Astrocyte (in vitro differentiated cells and primary cell): ENCODE data around the gene PARPBP. TPM values are rescaled to one million over a fixed set of nuclear protein-coding genes. Genes with fewer than 3 reads are reported as not detected.

Source experiments
- DNase-seq: peaks from one replicate; pipeline ENCODE4 v3.0.0-alpha.2; 2010; ENCODE audit warnings: low read depth
- FAIRE-seq: peaks from 2 replicates; lab custom pipeline; 2011; peaks lifted over from hg19 to GRCh38; lab: Jason Lieb, UNC
- H2AFZ ChIP-seq: 2 replicates; pipeline ENCODE4 v1.6.0; 2012; ENCODE audit warnings: low read depth, low read length, inconsistent platforms
- H3K27ac ChIP-seq: 2 replicates; pipeline ENCODE4 v1.5.1; 2011; ENCODE audit warnings: low read depth, low read length, inconsistent platforms
- H3K27me3 ChIP-seq: 2 replicates; pipeline ENCODE4 v1.6.0; 2011; ENCODE audit warnings: low read length, inconsistent platforms; ENCODE audit not compliant: insufficient read depth
- H3K36me3 ChIP-seq: 2 replicates; pipeline ENCODE4 v1.5.1; 2011; ENCODE audit warnings: low read length, inconsistent platforms; ENCODE audit not compliant: insufficient read depth
- H3K4me1 ChIP-seq: 2 replicates; pipeline ENCODE4 v1.5.1; 2011; ENCODE audit warnings: low read length, inconsistent platforms; ENCODE audit not compliant: insufficient read depth
- H3K4me2 ChIP-seq: 2 replicates; pipeline ENCODE4 v1.6.0; 2012; ENCODE audit warnings: low read length, inconsistent platforms
- H3K4me3 ChIP-seq: 2 replicates; pipeline ENCODE4 v1.5.1; 2011; ENCODE audit warnings: low read depth, mild to moderate bottlenecking, low read length, inconsistent platforms; ENCODE audit not compliant: insufficient read depth
- H3K79me2 ChIP-seq: 2 replicates; pipeline ENCODE4 v1.6.0; 2012; ENCODE audit warnings: mild to moderate bottlenecking, low read length, inconsistent platforms; ENCODE audit not compliant: insufficient read depth
- H3K9ac ChIP-seq: 2 replicates; pipeline ENCODE4 v1.6.0; 2012; ENCODE audit warnings: mild to moderate bottlenecking, low read length, inconsistent platforms
- H3K9me3 ChIP-seq: 2 replicates; pipeline ENCODE4 v1.5.1; 2012; ENCODE audit warnings: low read depth, mild to moderate bottlenecking, low read length, inconsistent platforms; ENCODE audit not compliant: insufficient read depth
- H4K20me1 ChIP-seq: 2 replicates; pipeline ENCODE4 v1.6.0; 2012; ENCODE audit warnings: low read length, inconsistent platforms; ENCODE audit not compliant: insufficient read depth
- H3K27ac Mint-ChIP-seq: one replicate; pipeline ENCODE4 v1.8.0; 2021; ENCODE audit warnings: mild to moderate bottlenecking, mixed read lengths; ENCODE audit not compliant: unreplicated experiment
- H3K27me3 Mint-ChIP-seq: one replicate; pipeline ENCODE4 v1.8.0; 2021; ENCODE audit warnings: low read depth, mixed read lengths; ENCODE audit not compliant: unreplicated experiment
- H3K36me3 Mint-ChIP-seq: one replicate; pipeline ENCODE4 v1.8.0; 2021; ENCODE audit warnings: low read depth, mixed read lengths; ENCODE audit not compliant: unreplicated experiment
- H3K4me1 Mint-ChIP-seq: one replicate; pipeline ENCODE4 v1.8.0; 2021; ENCODE audit warnings: low read depth, mixed read lengths; ENCODE audit not compliant: unreplicated experiment
- H3K4me3 Mint-ChIP-seq: one replicate; pipeline ENCODE4 v1.8.0; 2021; ENCODE audit warnings: mild to moderate bottlenecking, moderate library complexity, mixed read lengths; ENCODE audit not compliant: unreplicated experiment
- H3K9me3 Mint-ChIP-seq: one replicate; pipeline ENCODE4 v1.8.0; 2021; ENCODE audit warnings: mild to moderate bottlenecking, mixed read lengths; ENCODE audit not compliant: unreplicated experiment
- EZH2 ChIP-seq: IDR thresholded peaks from 2 replicates; pipeline ENCODE4 v1.6.1; 2012; ENCODE audit warnings: mild to moderate bottlenecking, low read length, inconsistent platforms; ENCODE audit not compliant: insufficient read depth
- total RNA-seq: library from RNA; stranded (reverse); gene quantifications from 2 replicates; pipeline ENCODE4 v1.2.1, GENCODE V29; 2021
- TF ChIP-seq, protein P1 (sequence below): IDR thresholded peaks from 2 replicates; pipeline ENCODE4 v1.5.1; 2011; ENCODE audit warnings: low read depth, mild to moderate bottlenecking, inconsistent platforms, low read length, moderate library complexity; ENCODE audit not compliant: insufficient read depth

Gene PARPBP
- total RNA-seq, 1 donor from 2014 or later: 5.8 TPM

DNA sequence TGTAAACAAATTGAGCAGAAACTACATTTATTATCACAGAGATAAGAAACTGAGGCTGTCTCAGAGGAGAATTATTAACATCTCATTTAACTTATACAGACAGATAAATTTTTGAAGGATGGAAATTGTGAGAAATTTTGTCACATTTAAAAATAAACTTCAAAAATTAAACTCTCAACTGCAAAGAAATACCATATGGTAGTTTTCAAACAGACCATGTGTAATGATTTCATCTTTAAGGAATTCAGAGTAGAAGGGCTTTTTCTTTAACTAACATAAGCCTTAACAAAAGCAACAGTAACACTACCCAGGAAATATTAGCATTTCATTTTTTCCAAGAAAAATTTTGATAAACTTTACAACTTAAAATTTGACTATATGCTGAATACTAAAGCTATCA is 26.7 kb upstream of the PARPBP start:
- H3K36me3 ChIP-seq: peaks cover 3% of the 10 kb centered on the region
- no peak overlapping the region for H2AFZ ChIP-seq
- no peaks in the 10 kb centered on the region for H4K20me1 ChIP-seq
- TF ChIP-seq, protein P1, sequence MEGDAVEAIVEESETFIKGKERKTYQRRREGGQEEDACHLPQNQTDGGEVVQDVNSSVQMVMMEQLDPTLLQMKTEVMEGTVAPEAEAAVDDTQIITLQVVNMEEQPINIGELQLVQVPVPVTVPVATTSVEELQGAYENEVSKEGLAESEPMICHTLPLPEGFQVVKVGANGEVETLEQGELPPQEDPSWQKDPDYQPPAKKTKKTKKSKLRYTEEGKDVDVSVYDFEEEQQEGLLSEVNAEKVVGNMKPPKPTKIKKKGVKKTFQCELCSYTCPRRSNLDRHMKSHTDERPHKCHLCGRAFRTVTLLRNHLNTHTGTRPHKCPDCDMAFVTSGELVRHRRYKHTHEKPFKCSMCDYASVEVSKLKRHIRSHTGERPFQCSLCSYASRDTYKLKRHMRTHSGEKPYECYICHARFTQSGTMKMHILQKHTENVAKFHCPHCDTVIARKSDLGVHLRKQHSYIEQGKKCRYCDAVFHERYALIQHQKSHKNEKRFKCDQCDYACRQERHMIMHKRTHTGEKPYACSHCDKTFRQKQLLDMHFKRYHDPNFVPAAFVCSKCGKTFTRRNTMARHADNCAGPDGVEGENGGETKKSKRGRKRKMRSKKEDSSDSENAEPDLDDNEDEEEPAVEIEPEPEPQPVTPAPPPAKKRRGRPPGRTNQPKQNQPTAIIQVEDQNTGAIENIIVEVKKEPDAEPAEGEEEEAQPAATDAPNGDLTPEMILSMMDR: no peak
- no peak for TF ChIP-seq EZH2
- H3K4me1 Mint-ChIP-seq: peaks cover 12% of the 10 kb centered on the region
- H3K79me2 ChIP-seq: no peaks in the 10 kb centered on the region
- H3K4me1 ChIP-seq: peaks cover 6% of the 10 kb centered on the region
- no peaks in the 10 kb centered on the region for H3K9me3 ChIP-seq
- H3K9ac ChIP-seq: no peak overlapping the region
- no peak overlapping the region for H3K4me3 Mint-ChIP-seq
- H3K4me3 ChIP-seq: no peak overlapping the region
- H3K27ac ChIP-seq: no peak overlapping the region
- peak overlapping the region; percentile 77 for H3K27ac Mint-ChIP-seq
- no peak for FAIRE-seq
- H3K27me3 Mint-ChIP-seq: no peaks in the 10 kb centered on the region
- H3K4me2 ChIP-seq: peak overlapping the region; percentile 23
- peak; percentile 39 for DNase-seq
- no peaks in the 10 kb centered on the region for H3K27me3 ChIP-seq
- H3K36me3 Mint-ChIP-seq: peaks cover 4% of the 10 kb centered on the region
- H3K9me3 Mint-ChIP-seq: peaks cover 4% of the 10 kb centered on the region

DNA sequence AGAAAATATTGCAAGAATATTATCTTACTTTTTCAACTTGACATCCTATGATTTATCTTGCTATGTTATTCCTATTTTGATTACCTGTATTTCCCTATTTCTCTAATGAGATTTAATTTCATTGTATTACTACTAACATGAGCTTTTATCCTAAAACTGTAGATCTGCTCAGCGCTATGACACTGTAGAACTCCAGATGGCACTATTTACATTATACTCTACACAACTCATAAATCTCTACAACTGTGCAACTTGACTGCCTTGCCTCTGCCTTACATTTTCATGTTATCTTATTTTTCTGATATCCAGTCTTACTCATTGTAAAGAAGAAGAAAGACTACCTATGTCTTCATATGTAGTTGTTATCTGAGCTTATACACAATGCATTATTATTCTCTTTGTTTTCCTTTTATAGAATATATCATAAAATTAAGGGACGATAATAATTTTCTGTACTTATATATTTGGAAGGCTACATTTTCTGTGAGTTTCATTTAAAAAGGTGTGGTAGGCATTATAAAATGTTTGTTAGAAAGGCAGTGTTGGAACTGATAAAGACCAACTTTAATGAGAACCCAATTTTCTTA is 24.2 kb upstream of the PARPBP start:
- Histone ChIP-seq H3K9me3 (no peaks in the 10 kb centered on the region), H4K20me1 (no peaks in the 10 kb centered on the region), H3K36me3 (peaks cover 11% of the 10 kb centered on the region), H3K27ac (no peak overlapping the region), H2AFZ (no peak overlapping the region), H3K4me3 (no peak overlapping the region), H3K27me3 (no peaks in the 10 kb centered on the region), H3K79me2 (no peaks in the 10 kb centered on the region), H3K9ac (no peak overlapping the region), H3K4me1 (peaks cover 6% of the 10 kb centered on the region), H3K4me2 (no peak overlapping the region)
- H3K27ac Mint-ChIP-seq: no peak overlapping the region
- no peak for TF ChIP-seq EZH2
- TF ChIP-seq, protein P1: peak; percentile 64
- H3K9me3 Mint-ChIP-seq: no peaks in the 10 kb centered on the region
- DNase-seq: peak; percentile 8
- H3K4me3 Mint-ChIP-seq: no peak overlapping the region
- no peak for FAIRE-seq
- H3K36me3 Mint-ChIP-seq: no peaks in the 10 kb centered on the region
- no peaks in the 10 kb centered on the region for H3K27me3 Mint-ChIP-seq
- H3K4me1 Mint-ChIP-seq: peaks cover 12% of the 10 kb centered on the region

DNA sequence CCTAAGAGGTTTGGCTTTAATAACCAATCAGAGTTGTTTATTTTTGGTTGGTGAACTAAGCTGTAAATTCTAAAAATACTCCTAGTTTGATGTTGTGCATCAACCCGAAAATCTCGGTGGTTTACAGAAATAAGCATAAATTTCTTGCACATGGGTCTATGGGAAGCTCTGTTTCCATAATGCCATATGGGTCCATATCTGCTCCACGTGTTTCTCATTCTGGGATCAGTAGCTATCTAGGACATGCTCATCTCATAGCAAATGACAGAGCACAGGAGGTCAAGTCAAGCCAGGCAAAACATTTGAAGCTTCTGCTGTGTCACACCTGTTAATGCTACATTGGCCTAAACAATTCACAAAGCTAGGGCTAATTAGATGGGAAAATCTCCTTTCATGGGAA is 23.1 kb upstream of the PARPBP start:
- Histone ChIP-seq H3K36me3 (peaks cover 11% of the 10 kb centered on the region), H2AFZ (no peak overlapping the region), H3K79me2 (no peaks in the 10 kb centered on the region), H3K4me1 (peaks cover 6% of the 10 kb centered on the region), H3K27me3 (no peaks in the 10 kb centered on the region), H4K20me1 (no peaks in the 10 kb centered on the region), H3K27ac (no peak overlapping the region), H3K9ac (no peak overlapping the region), H3K4me2 (no peak overlapping the region), H3K9me3 (no peaks in the 10 kb centered on the region), H3K4me3 (no peak overlapping the region)
- H3K4me3 Mint-ChIP-seq: no peak overlapping the region
- FAIRE-seq (no peak), DNase-seq (no peak)
- H3K27ac Mint-ChIP-seq: no peak overlapping the region
- no peaks in the 10 kb centered on the region for H3K36me3 Mint-ChIP-seq
- peaks cover 12% of the 10 kb centered on the region for H3K4me1 Mint-ChIP-seq
- no peak for TF ChIP-seq EZH2
- TF ChIP-seq, protein P1: no peak
- H3K27me3 Mint-ChIP-seq: no peaks in the 10 kb centered on the region
- H3K9me3 Mint-ChIP-seq: no peaks in the 10 kb centered on the region
